ENCODE results near the gene PCNX3.

Gene PCNX3

GRCh38 chr11:65641297-65642013, 25.9 kb downstream of the PCNX3 start:
- DNase-seq (ENCODE audit: insufficient read length, low spot score) (no peak), FAIRE-seq (no peak)
- TF ChIP-seq POLR2A (IDR thresholded peaks at IDR 0.05; ENCODE audit: low read depth, low read length), result no peak
- TF ChIP-seq SPI1 (IDR thresholded peaks at IDR 0.05; ENCODE audit: low read depth, low read length), result no peak
- TF ChIP-seq TAF1 (IDR thresholded peaks at IDR 0.05; ENCODE audit: low read depth, low read length), result no peak
- TF ChIP-seq PAX5 (IDR thresholded peaks at IDR 0.05; ENCODE audit: insufficient read depth, low read length, severe bottlenecking), result no peak
- TF ChIP-seq POU2F2 (IDR thresholded peaks at IDR 0.05; ENCODE audit: low read depth, low read length), result no peak
- TF ChIP-seq POLR2AphosphoS5 (IDR thresholded peaks at IDR 0.05; ENCODE audit: low read depth, low read length), result no peak

DNA sequence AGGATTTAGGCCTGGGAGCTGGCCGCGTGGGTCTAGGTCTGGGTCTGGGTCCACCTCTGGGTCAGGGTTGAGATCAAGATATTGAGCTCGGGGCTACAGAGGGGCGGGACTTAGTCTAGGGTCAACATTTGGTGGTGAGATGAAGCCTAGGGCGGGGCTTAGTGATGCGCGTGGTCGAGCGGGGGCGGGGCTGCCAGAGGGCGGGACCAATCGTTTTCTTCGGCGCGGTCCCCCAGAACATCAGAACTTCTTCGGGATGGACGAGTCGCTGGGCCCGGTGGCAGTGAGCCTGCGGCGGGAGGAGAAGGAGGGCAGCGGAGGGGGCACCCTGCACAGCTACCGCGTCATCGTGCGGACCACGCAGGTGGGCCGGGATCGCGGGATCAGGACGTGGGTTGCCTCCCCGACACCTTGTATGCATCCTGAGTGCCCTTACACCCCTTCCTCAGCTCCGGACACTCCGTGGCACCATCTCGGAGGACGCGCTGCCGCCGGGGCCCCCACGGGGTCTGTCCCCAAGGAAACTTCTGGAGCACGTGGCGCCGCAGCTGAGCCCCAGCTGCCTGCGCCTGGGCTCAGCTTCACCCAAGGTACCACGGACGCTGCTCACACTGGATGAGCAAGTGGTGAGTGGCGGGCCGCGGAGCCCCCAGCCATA, 26.6 kb downstream of the PCNX3 start:
- no peak for TF ChIP-seq SPI1 (IDR thresholded peaks at IDR 0.05; ENCODE audit: low read depth, low read length)
- no peak for TF ChIP-seq POLR2A (IDR thresholded peaks at IDR 0.05; ENCODE audit: low read depth, low read length)
- no peak for TF ChIP-seq POU2F2 (IDR thresholded peaks at IDR 0.05; ENCODE audit: low read depth, low read length)
- no peak for TF ChIP-seq TAF1 (IDR thresholded peaks at IDR 0.05; ENCODE audit: low read depth, low read length)
- TF ChIP-seq POLR2AphosphoS5 (IDR thresholded peaks at IDR 0.05; ENCODE audit: low read depth, low read length), result no peak
- TF ChIP-seq PAX5 (IDR thresholded peaks at IDR 0.05; ENCODE audit: insufficient read depth, low read length, severe bottlenecking), result no peak
- FAIRE-seq, result no peak

DNA sequence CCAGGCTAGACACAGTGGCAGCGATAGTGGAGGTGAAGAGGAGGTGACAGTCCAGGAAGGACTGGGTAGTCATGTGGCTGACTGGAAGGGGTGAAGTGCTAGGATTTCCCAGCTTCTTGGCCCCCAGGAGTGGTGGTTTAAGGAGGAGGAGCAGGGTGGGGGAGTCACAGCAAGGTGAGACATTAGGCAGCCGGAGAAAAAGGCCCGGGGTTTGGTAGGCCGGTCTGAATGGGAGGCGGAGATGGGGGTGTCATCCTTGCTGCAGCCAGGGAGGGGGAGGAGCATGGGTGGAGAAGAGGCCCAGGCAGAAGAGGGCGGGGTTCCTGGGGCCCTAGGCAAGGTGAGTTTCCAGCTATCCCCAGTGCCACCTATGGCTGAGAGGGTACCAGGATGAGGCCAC, 28.4 kb downstream of the PCNX3 start:
- no peak for FAIRE-seq
- no peak for DNase-seq (ENCODE audit: insufficient read length, low spot score)

More for the DNA sequence above, 26.6 kb downstream of the PCNX3 start:
- DNase-seq (ENCODE audit: insufficient read length, low spot score), result no peak

GRCh38 chr11:65644837-65645236, 29.3 kb downstream of the PCNX3 start:
- no peak for DNase-seq (ENCODE audit: insufficient read length, low spot score)
- TF ChIP-seq POLR2AphosphoS5 (IDR thresholded peaks at IDR 0.05; ENCODE audit: low read depth, low read length) (no peak), POLR2A (IDR thresholded peaks at IDR 0.05; ENCODE audit: low read depth, low read length) (no peak), TAF1 (IDR thresholded peaks at IDR 0.05; ENCODE audit: low read depth, low read length) (no peak), SPI1 (IDR thresholded peaks at IDR 0.05; ENCODE audit: low read depth, low read length) (no peak), POU2F2 (IDR thresholded peaks at IDR 0.05; ENCODE audit: low read depth, low read length) (no peak), PAX5 (IDR thresholded peaks at IDR 0.05; ENCODE audit: insufficient read depth, low read length, severe bottlenecking) (no peak)
- FAIRE-seq, result no peak

More for the DNA sequence above, 28.4 kb downstream of the PCNX3 start:
- TF ChIP-seq POU2F2 (IDR thresholded peaks at IDR 0.05; ENCODE audit: low read depth, low read length) (no peak), POLR2AphosphoS5 (IDR thresholded peaks at IDR 0.05; ENCODE audit: low read depth, low read length) (no peak), SPI1 (IDR thresholded peaks at IDR 0.05; ENCODE audit: low read depth, low read length) (no peak), TAF1 (IDR thresholded peaks at IDR 0.05; ENCODE audit: low read depth, low read length) (no peak), POLR2A (IDR thresholded peaks at IDR 0.05; ENCODE audit: low read depth, low read length) (no peak), PAX5 (IDR thresholded peaks at IDR 0.05; ENCODE audit: insufficient read depth, low read length, severe bottlenecking) (no peak)

GRCh38 chr11:65645710-65646109, 30.1 kb downstream of the PCNX3 start:
- DNase-seq (ENCODE audit: insufficient read length, low spot score) (no peak), FAIRE-seq (no peak)
- no peak for TF ChIP-seq POU2F2 (IDR thresholded peaks at IDR 0.05; ENCODE audit: low read depth, low read length)
- no peak for TF ChIP-seq PAX5 (IDR thresholded peaks at IDR 0.05; ENCODE audit: insufficient read depth, low read length, severe bottlenecking)
- TF ChIP-seq POLR2A (IDR thresholded peaks at IDR 0.05; ENCODE audit: low read depth, low read length), result no peak
- no peak for TF ChIP-seq SPI1 (IDR thresholded peaks at IDR 0.05; ENCODE audit: low read depth, low read length)
- no peak for TF ChIP-seq TAF1 (IDR thresholded peaks at IDR 0.05; ENCODE audit: low read depth, low read length)
- no peak for TF ChIP-seq POLR2AphosphoS5 (IDR thresholded peaks at IDR 0.05; ENCODE audit: low read depth, low read length)

- FAIRE-seq, result no peak
Observed at GRCh38 chr11:65646288-65646957, 30.8 kb downstream of the PCNX3 start.

DNA sequence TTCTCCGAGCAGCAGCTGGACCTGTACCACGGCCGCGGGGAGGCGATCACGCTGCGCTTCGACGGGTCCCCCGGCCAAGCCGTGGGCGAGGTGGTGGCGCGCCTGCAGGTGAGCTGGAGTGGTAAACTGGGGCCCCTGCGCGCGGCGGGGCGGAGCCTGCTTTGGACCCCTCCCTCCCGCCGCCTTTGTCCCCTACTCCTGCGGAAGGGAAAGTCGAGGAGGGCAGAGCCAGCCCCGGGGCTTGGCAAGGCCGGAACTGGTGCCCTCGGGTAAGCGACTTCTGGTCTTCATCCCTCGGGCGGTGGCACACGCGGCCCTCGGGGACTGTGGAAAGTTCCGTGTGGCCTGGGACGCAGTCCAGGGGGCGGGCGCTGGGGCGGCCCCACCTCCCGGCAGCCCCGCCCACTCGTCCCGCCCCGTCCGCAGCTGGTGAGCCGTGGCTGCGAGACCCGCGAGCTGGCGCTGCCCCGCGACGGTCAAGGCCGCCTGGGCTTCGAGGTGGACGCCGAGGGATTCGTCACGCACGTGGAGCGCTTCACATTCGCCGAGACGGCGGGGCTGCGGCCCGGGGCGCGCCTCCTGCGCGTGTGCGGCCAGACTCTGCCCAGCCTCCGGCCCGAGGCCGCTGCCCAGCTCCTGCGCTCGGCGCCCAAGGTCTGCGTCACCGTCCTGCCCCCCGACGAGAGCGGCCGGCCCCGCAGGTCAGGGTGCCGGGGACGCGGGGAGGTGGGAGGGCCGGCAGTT, 31.6 kb downstream of the PCNX3 start:
- DNase-seq (ENCODE audit: insufficient read length, low spot score) (no peak), FAIRE-seq (no peak)
- TF ChIP-seq PAX5 (IDR thresholded peaks at IDR 0.05; ENCODE audit: insufficient read depth, low read length, severe bottlenecking) (no peak), POLR2AphosphoS5 (IDR thresholded peaks at IDR 0.05; ENCODE audit: low read depth, low read length) (no peak), TAF1 (IDR thresholded peaks at IDR 0.05; ENCODE audit: low read depth, low read length) (no peak), POU2F2 (IDR thresholded peaks at IDR 0.05; ENCODE audit: low read depth, low read length) (no peak), POLR2A (IDR thresholded peaks at IDR 0.05; ENCODE audit: low read depth, low read length) (no peak), SPI1 (IDR thresholded peaks at IDR 0.05; ENCODE audit: low read depth, low read length) (no peak)

More at GRCh38 chr11:65646288-65646957, 30.8 kb downstream of the PCNX3 start:
- TF ChIP-seq POU2F2 (IDR thresholded peaks at IDR 0.05; ENCODE audit: low read depth, low read length) (no peak), POLR2A (IDR thresholded peaks at IDR 0.05; ENCODE audit: low read depth, low read length) (no peak), PAX5 (IDR thresholded peaks at IDR 0.05; ENCODE audit: insufficient read depth, low read length, severe bottlenecking) (no peak), SPI1 (IDR thresholded peaks at IDR 0.05; ENCODE audit: low read depth, low read length) (no peak), POLR2AphosphoS5 (IDR thresholded peaks at IDR 0.05; ENCODE audit: low read depth, low read length) (no peak), TAF1 (IDR thresholded peaks at IDR 0.05; ENCODE audit: low read depth, low read length) (no peak)
- no peak for DNase-seq (ENCODE audit: insufficient read length, low spot score)

GRCh38 chr11:65648997-65649493, 33.5 kb downstream of the PCNX3 start:
- TF ChIP-seq POLR2A (IDR thresholded peaks at IDR 0.05; ENCODE audit: low read depth, low read length) (no peak), SPI1 (IDR thresholded peaks at IDR 0.05; ENCODE audit: low read depth, low read length) (no peak)
- no peak for FAIRE-seq
- DNase-seq (ENCODE audit: insufficient read length, low spot score), result no peak
